A673 (cell line): ENCODE results near the gene KCNMB1. TPM values are rescaled to one million over a fixed set of nuclear protein-coding genes. Genes with fewer than 3 reads are reported as not detected.

Experiments used
- BruUV-seq: library from RNA; stranded (reverse); fragments of 400-500 nt; replicated peaks from 2 replicates; lab custom pipeline; 2021; lab: Mats Ljungman, UMichigan
- CTCF ChIA-PET: fragments of 300-600 bp; sonication (Branson Sonifier 250); formaldehyde crosslinking; loops from one replicate; lab custom pipeline; 2022; ENCODE audit warnings: antibody characterized with exemption; lab: Charles Lee
- POLR2A ChIA-PET: fragments of 300-600 bp; sonication (Branson Sonifier 250); formaldehyde crosslinking; loops from one replicate; lab custom pipeline; 2022; ENCODE audit warnings: antibody characterized with exemption; ENCODE audit not compliant: low non-redundant PET; lab: Charles Lee
- DNase-seq: peaks from one replicate; pipeline ENCODE4 v3.0.0-alpha.2; 2015; ENCODE audit warnings: low spot score
- H3K27ac ChIP-seq: fragments of 200-600 bp; sonication (generic); 2 replicates; pipeline ENCODE4 v1.5.1; 2016; ENCODE audit warnings: mixed run types, low read depth, mild to moderate bottlenecking, mixed read lengths, antibody characterized with exemption, low read length; ENCODE audit not compliant: poor library complexity, severe bottlenecking
- H3K27me3 ChIP-seq: fragments of 200-600 bp; sonication (generic); replicated peaks from 2 replicates; pipeline ENCODE4 v1.6.1; 2017; ENCODE audit warnings: mixed run types, low read depth, mild to moderate bottlenecking, mixed read lengths, antibody characterized with exemption, low read length; ENCODE audit not compliant: insufficient read depth, poor library complexity
- H3K36me3 ChIP-seq: fragments of 200-600 bp; sonication (generic); 2 replicates; pipeline ENCODE4 v1.6.1; 2016; ENCODE audit warnings: mixed run types, mild to moderate bottlenecking, mixed read lengths, antibody characterized with exemption, low read length; ENCODE audit not compliant: insufficient read depth, poor library complexity, severe bottlenecking
- H3K4me1 ChIP-seq: fragments of 200-600 bp; sonication (generic); 2 replicates; pipeline ENCODE4 v1.6.1; 2017; ENCODE audit warnings: mixed run types, mild to moderate bottlenecking, mixed read lengths, antibody characterized with exemption, low read length; ENCODE audit not compliant: insufficient read depth, poor library complexity, severe bottlenecking
- H3K4me3 ChIP-seq: fragments of 200-600 bp; sonication (generic); 2 replicates; pipeline ENCODE4 v1.5.1; 2016; ENCODE audit warnings: low read depth, mixed run types, mild to moderate bottlenecking, mixed read lengths, low read length; ENCODE audit not compliant: poor library complexity, severe bottlenecking
- H3K9me3 ChIP-seq: fragments of 200-600 bp; sonication (generic); 2 replicates; pipeline ENCODE4 v1.6.1; 2016; ENCODE audit warnings: mixed run types, low read depth, mild to moderate bottlenecking, mixed read lengths, antibody characterized with exemption, low read length; ENCODE audit not compliant: poor library complexity, severe bottlenecking
- CTCF ChIP-seq: fragments of 300-800, 200-600 bp; sonication (generic); conservative IDR thresholded peaks from 2 replicates; pipeline ENCODE4 v1.5.1; 2017; ENCODE audit warnings: low read depth, mild to moderate bottlenecking, antibody characterized with exemption, low read length, moderate library complexity, mixed read lengths
- EZH2 ChIP-seq: fragments of 200-600 bp; sonication (generic); IDR thresholded peaks from 2 replicates; pipeline ENCODE4 v1.6.1; 2017; ENCODE audit warnings: borderline replicate concordance, low read depth, mild to moderate bottlenecking, mixed read lengths, antibody characterized with exemption, low read length; ENCODE audit not compliant: poor library complexity, severe bottlenecking
- intact Hi-C: fragments of 100-400 bp; cut with micrococcal nuclease; formaldehyde crosslinking; loops from one replicate; pipeline ENCODE4 v1.10.0; 2022; ENCODE audit not compliant: unreplicated experiment
- total RNA-seq: library from RNA; stranded (reverse); gene quantifications from 2 replicates; pipeline ENCODE4 v1.2.3, GENCODE V29; 2021

Gene KCNMB1
- total RNA-seq, 1 experiment from 2014 or later, result not detected

DNA sequence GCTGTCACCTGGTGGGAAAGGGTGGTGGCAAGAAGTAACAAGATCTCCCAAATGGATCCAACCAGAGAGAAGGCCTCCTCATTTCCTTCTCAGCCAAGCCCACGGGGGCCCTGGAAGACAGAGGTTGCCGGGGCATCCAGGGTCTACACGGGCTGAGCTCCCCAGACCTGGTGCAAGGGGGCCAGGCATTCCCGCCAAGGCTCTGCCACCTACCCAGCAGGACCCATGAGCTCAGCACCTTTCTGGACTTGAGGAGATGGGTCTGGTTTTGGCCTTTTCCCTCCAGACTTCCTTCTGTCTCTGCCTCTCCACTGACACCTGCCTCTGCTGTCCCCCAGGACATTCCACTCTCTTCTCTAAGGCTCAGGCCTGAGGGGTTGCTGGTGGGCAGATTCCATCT, 42.4 kb upstream of the KCNMB1 start:
- H3K4me3 ChIP-seq, result no peak overlapping the region
- TF ChIP-seq EZH2 (no peak), CTCF (no peak)
- ChIA-PET POLR2A (interaction anchor here (0.7 kb wide), 1 partner anchor 20 kb away, joined by 3 read pairs; no protein-coding TSS in a partner anchor), CTCF (no interaction called here)
- no peaks in the 10 kb centered on the region for H3K9me3 ChIP-seq
- no peak for DNase-seq
- no peak overlapping the region for H3K27ac ChIP-seq
- BruUV-seq, result no TSS peak
- H3K36me3 ChIP-seq, result no peaks in the 10 kb centered on the region
- intact Hi-C loops, result no loop called here
- no peaks in the 10 kb centered on the region for H3K27me3 ChIP-seq
- H3K4me1 ChIP-seq, result peaks cover 13% of the 10 kb centered on the region

DNA sequence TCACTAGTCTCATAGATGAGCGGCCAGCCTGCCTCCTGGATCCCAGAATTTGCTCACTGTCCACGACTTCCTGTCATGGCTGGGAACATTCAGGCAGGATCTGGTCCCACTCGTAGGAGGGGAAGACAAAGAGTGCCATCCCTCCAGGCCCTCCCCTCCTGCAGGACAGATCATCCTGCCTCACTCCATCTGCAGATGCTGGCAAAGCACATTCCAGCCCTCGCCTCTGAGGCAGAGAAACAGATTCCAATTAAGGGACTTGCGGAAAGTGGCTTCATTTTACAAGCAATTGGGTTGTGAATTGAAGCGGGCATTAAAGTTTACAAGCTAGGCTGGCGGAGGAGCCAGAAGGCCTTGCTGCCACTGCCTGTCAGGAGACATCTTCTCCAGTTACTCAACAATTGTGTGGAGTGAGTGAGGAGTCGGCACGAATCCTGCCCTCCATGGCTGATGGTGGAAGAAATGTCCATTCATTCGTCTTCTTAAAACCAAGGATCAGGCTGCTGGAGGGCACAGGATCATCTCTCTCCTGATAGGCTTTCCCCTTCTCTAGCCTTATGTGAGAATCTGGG, 41.8 kb upstream of the KCNMB1 start:
- Histone ChIP-seq H3K27ac (no peak overlapping the region), H3K36me3 (no peaks in the 10 kb centered on the region), H3K27me3 (no peaks in the 10 kb centered on the region), H3K4me1 (peaks cover 14% of the 10 kb centered on the region), H3K9me3 (no peaks in the 10 kb centered on the region), H3K4me3 (no peak overlapping the region)
- ChIA-PET POLR2A (no interaction called here), CTCF (no interaction called here)
- intact Hi-C loops, result no loop called here
- TF ChIP-seq EZH2 (no peak), CTCF (no peak)
- DNase-seq, result no peak
- BruUV-seq, result no TSS peak

DNA sequence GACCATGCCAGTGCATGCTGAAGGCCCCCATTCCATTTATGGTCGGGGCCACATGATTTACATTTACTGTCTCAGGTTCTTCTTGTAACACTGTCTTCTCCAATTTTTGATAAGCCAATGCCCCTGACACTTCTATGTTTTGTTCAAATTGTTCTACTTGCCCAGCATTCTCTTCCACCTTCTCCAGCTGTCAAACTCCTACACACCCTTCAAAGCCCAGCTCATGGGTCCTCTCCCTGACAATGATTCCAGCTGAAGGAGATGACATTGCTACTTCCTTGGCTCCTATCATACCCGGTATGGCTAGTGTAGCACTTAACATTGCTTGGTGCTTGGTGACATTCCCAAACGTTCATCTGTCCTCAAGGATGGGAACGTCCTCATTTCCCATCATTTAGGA, 41.1 kb upstream of the KCNMB1 start:
- Histone ChIP-seq H3K4me3 (no peak overlapping the region), H3K27me3 (no peaks in the 10 kb centered on the region), H3K9me3 (no peaks in the 10 kb centered on the region), H3K36me3 (no peaks in the 10 kb centered on the region), H3K27ac (no peak overlapping the region), H3K4me1 (peaks cover 14% of the 10 kb centered on the region)
- no peak for DNase-seq
- no peak for TF ChIP-seq CTCF
- TF ChIP-seq EZH2, result no peak
- intact Hi-C loops, result no loop called here
- POLR2A ChIA-PET, result no interaction called here
- BruUV-seq, result no TSS peak
- CTCF ChIA-PET, result no interaction called here
